Measurements from ENCODE around the gene FMC1. TPM values are rescaled to one million over a fixed set of nuclear protein-coding genes. Genes with fewer than 3 reads are reported as not detected.

FMC1 gene, protein sequence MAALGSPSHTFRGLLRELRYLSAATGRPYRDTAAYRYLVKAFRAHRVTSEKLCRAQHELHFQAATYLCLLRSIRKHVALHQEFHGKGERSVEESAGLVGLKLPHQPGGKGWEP
- total RNA-seq = 10 to 100 TPM in 3 of 4 donors, 1 to 10 TPM in 1; 7.8 to 22.3 (median 17.3) TPM

DNA sequence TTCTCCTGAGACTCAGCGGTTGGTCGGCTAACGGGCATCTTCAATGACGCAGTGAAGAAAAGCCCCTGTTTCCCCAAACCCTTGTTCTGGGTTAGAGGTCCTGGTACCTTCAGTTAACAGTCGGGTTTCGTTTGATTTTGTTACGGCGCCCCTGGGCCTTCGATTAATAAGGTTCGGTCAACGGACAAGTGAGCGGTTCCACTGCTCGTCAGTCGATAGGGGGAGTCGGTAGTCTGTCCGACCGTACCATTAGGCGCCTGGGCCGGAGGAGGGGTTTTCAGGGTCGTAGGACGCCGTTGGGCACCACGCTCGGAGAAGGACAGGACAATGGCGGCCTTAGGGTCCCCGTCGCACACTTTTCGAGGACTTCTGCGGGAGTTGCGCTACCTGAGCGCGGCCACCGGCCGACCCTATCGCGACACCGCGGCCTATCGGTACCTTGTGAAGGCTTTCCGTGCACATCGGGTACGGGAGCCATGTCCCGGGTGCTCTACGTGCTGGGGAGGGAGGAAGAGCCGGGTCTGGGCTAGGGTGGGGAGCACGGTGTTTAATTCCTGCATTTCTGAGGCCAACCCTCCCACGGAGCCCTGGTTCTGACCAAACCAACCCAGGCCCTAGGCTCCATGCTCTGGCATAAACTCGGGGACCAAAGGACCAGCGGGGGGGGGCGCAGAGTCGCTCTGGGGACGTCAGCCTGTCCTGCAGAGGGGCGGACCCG lies at the start of gene FMC1:
TSS of gene FMC1 (plus strand) at position 280 of the 718 bp plus-strand sequence. CDS start at position 328, 48 bp downstream.
- TF ChIP-seq, protein P1, sequence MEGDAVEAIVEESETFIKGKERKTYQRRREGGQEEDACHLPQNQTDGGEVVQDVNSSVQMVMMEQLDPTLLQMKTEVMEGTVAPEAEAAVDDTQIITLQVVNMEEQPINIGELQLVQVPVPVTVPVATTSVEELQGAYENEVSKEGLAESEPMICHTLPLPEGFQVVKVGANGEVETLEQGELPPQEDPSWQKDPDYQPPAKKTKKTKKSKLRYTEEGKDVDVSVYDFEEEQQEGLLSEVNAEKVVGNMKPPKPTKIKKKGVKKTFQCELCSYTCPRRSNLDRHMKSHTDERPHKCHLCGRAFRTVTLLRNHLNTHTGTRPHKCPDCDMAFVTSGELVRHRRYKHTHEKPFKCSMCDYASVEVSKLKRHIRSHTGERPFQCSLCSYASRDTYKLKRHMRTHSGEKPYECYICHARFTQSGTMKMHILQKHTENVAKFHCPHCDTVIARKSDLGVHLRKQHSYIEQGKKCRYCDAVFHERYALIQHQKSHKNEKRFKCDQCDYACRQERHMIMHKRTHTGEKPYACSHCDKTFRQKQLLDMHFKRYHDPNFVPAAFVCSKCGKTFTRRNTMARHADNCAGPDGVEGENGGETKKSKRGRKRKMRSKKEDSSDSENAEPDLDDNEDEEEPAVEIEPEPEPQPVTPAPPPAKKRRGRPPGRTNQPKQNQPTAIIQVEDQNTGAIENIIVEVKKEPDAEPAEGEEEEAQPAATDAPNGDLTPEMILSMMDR (IDR thresholded peaks at IDR 0.05; ENCODE audit: low read depth) = no peak

DNA sequence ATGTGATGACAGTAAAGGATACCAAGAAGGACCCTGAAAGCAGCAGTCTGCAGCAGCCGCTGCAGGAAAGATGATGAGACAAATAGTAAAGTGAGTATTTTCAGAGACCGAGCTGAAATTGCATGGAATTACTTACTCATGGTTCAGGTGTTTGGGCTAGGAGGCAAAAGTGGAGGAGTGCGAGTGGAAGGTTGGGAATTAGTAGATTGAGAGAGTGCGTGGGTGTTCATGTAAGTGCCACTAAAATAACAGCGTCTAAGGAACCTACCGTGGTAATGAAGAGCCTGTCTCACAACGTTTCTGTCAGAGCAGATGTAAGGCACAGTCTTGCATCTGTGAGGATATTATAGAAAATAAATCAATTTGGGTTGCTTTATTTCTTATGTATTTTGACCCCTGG lies 48.3 kb upstream of the FMC1 start:
- TF ChIP-seq, protein P1 (IDR thresholded peaks at IDR 0.05; ENCODE audit: low read depth) = no peak

DNA sequence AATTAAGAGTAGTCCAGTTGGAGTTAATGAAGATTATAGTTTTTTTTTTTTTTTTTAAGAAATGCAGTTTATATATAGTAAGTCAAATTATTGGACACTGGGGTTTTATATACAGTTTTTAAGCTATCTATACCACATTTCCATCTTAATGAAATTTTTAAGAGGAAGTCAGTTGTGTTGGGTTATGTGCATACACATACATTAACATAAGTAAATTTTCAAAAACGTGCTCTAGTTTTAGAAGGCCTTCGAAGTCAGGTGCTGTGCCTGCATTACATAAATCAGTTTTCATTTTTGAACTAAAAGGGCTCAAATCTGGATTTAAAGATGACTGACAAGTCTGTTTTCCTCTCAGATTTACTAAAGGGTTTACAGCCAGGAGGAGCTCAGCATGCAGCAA lies 47.6 kb upstream of the FMC1 start:
- TF ChIP-seq, protein P1 (IDR thresholded peaks at IDR 0.05; ENCODE audit: low read depth) = no peak

DNA sequence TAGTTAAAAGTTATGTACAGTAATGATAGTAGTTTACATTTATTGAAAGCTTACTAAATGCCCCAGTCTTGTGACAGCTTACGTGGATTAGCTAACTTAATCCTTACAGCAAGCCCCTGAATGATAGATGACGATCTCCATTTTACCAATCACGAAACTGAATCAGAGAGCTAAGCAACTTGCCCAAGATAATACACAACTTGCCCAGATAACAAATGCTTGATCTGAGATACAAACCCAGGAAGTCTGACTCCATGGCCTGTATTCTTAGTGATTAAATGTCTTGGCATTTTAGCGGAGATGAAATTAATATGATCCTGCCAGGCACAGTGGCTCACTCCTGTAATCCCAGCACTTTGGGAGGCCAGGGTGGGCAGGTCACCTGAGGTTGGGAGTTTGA lies 46.9 kb upstream of the FMC1 start:
- TF ChIP-seq, protein P1 (IDR thresholded peaks at IDR 0.05; ENCODE audit: low read depth) = no peak

DNA sequence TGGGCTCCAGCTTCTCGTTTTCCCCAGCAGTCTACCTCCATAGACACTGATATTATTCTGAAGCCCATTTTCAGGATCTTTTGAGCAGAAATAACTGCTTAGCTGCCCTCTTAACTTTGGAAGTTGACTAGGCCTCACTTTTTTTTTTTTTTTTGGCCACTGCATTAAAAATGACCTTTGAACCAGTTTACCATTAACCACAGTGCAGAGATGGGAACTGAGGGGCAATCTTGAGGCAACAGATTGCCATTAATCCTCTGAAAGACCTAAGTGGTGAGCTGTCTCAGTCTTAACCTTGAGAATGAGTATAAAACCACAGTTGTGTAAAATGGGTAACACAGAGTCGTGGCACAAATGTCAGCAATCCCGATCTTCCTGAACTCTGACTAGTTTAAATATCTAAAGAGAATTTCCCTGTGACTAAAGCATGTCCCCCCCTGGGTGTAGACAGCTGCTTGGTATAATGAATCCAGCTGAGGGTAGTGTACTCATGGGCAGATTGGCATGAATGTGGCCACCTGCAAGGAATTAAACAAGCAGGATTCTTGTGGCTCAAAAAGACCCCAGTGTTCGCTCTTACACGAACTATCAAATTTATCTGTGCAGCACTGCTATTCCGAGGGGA lies 46.1 kb upstream of the FMC1 start:
- TF ChIP-seq, protein P1 (IDR thresholded peaks at IDR 0.05; ENCODE audit: low read depth) = no peak

DNA sequence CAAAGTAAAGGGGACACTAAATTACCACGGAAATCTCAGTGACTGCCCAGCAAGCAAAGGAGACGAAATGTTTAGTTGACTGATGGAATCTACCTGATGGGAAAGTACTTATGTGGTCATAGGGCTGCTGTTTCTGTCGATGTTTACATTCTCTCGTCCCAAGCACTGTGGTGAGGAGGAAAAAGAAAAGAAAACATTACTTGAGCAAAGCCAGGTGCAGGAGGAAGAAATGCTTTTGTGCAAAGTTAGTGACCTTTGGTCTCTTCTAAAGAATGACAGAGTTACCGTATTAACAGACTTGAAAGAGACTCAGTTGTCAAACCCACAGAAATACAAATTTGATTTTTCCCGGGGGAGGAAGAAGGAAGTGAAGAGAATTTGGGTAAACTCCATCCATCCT lies 43.3 kb upstream of the FMC1 start:
- TF ChIP-seq, protein P1 (IDR thresholded peaks at IDR 0.05; ENCODE audit: low read depth) = no peak

DNA sequence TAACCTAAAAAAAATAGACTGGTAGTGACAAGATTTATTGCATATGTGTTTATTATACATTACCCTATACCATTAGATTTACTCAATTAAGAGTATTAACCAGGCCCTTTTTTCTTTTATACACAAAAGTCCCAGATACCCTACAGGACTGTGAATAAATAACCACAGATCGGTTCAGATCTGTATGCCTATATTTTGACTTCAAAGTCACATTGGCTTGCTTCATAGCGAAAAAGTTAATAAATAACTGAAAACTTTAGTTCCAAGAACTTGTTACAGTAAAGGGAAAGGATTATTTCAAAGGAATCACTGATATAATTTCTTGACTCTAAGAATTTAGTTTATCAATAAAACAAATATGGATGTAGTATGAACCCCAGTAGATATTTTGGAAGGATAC lies 41.8 kb upstream of the FMC1 start:
- TF ChIP-seq, protein P1 (IDR thresholded peaks at IDR 0.05; ENCODE audit: low read depth) = no peak

Measured in subcutaneous adipose tissue (tissue), 4 donors.